Vagina (tissue), 2 donors: ENCODE data around the gene ANOS1. TPM values are rescaled to one million over a fixed set of nuclear protein-coding genes. Genes with fewer than 3 reads are reported as not detected.

Experiments used
- DNase-seq, 2 donors: peaks; one replicate each; pipeline ENCODE4 v3.0.0-alpha.2; 2017; ENCODE audit errors: extremely low spot score in 2 of 2
- H3K27ac ChIP-seq: fragments of 200-600 bp; sonication (generic); one replicate; pipeline ENCODE4 v1.5.1; 2019
- H3K27me3 ChIP-seq: fragments of 200-600 bp; sonication (generic); one replicate; pipeline ENCODE4 v1.5.1; 2019
- H3K36me3 ChIP-seq, 2 donors: fragments of 200-600 bp; sonication (generic); one replicate each; pipeline ENCODE4 v1.5.1; 2017 to 2019
- H3K4me1 ChIP-seq: fragments of 200-600 bp; sonication (generic); one replicate; pipeline ENCODE4 v1.5.1; 2019
- H3K4me3 ChIP-seq, 2 donors: fragments of 200-600 bp; sonication (generic); 1 replicate in 1 of 2; 2 replicates in 1 of 2; pipeline ENCODE4 v1.5.1; 2016 to 2019
- H3K9me3 ChIP-seq: fragments of 200-600 bp; sonication (generic); one replicate; pipeline ENCODE4 v1.5.1; 2019
- CTCF ChIP-seq, 3 experiments: fragments of 450-650 bp in 2 of 3; fragments of 200-600 bp in 1 of 3; sonication (generic) in 1 of 3; IDR thresholded peaks; one replicate each; pipeline ENCODE4 v1.5.1; 2017 to 2019; ENCODE audit warnings: antibody characterized with exemption in 3 of 3, mild to moderate bottlenecking in 2 of 3, moderate library complexity in 2 of 3
- POLR2A ChIP-seq, 2 donors: fragments of 450-650 bp; IDR thresholded peaks; one replicate each; pipeline ENCODE4 v1.6.1; 2017; ENCODE audit warnings: antibody characterized with exemption in 2 of 2, mild to moderate bottlenecking in 2 of 2, moderate library complexity in 2 of 2
- POLR2AphosphoS5 ChIP-seq, 2 donors: sonication (generic); formaldehyde crosslinking; IDR thresholded peaks; one replicate each; pipeline ENCODE4 v1.9.0; 2017; ENCODE audit warnings: antibody characterized with exemption in 2 of 2, mild to moderate bottlenecking in 2 of 2, low read depth in 1 of 2; ENCODE audit not compliant: insufficient read depth in 1 of 2
- intact Hi-C: fragments of 100-400 bp; cut with DNase I; formaldehyde crosslinking; loops from one replicate; pipeline ENCODE4 v1.15.1; 2023
- total RNA-seq: library from RNA; depleted of rRNA; stranded (reverse); fragments of >200 nt; gene quantifications from one replicate; pipeline ENCODE4 v1.2.3, GENCODE V29; 2016

ANOS1 gene
- total RNA-seq, 1 donor from 2014 or later: 3.2 TPM

GRCh38 chrX:8627796-8628195, 104.1 kb downstream of the ANOS1 start:
- TF ChIP-seq POLR2A (IDR thresholded peaks at IDR 0.05) (no peak), POLR2AphosphoS5 (IDR thresholded peaks at IDR 0.05; ENCODE audit: insufficient read depth in 1 of 2, low read depth in 1 of 2) (no peak), CTCF (IDR thresholded peaks at IDR 0.05) (no peak)
- H3K27ac ChIP-seq: no peak overlapping the region
- H3K27me3 ChIP-seq: no peaks in the 10 kb centered on the region
- H3K36me3 ChIP-seq: no peaks in the 10 kb centered on the region
- intact Hi-C loops: no loop called here
- no peak overlapping the region for H3K4me3 ChIP-seq
- no peaks in the 10 kb centered on the region for H3K9me3 ChIP-seq
- DNase-seq: no peak
- no peaks in the 10 kb centered on the region for H3K4me1 ChIP-seq

- H3K27ac ChIP-seq: no peak overlapping the region
- no peaks in the 10 kb centered on the region for H3K27me3 ChIP-seq
- TF ChIP-seq POLR2A (IDR thresholded peaks at IDR 0.05) (no peak), POLR2AphosphoS5 (IDR thresholded peaks at IDR 0.05; ENCODE audit: insufficient read depth in 1 of 2, low read depth in 1 of 2) (no peak), CTCF (IDR thresholded peaks at IDR 0.05) (no peak)
- no peaks in the 10 kb centered on the region for H3K9me3 ChIP-seq
- H3K36me3 ChIP-seq: no peaks in the 10 kb centered on the region
- intact Hi-C loops: no loop called here
- no peak for DNase-seq
- H3K4me3 ChIP-seq: no peak overlapping the region
- no peaks in the 10 kb centered on the region for H3K4me1 ChIP-seq
These were observed 124.6 kb downstream of the ANOS1 start for GRCh38 chrX:8607326-8607725.

- Histone ChIP-seq H3K27me3 (no peaks in the 10 kb centered on the region), H3K4me3 (no peak overlapping the region), H3K4me1 (no peaks in the 10 kb centered on the region), H3K9me3 (no peaks in the 10 kb centered on the region), H3K27ac (no peak overlapping the region), H3K36me3 (no peaks in the 10 kb centered on the region)
- intact Hi-C loops: no loop called here
- DNase-seq: no peak
- no peak for TF ChIP-seq POLR2AphosphoS5 (IDR thresholded peaks at IDR 0.05; ENCODE audit: insufficient read depth in 1 of 2, low read depth in 1 of 2)
- TF ChIP-seq POLR2A (IDR thresholded peaks at IDR 0.05): no peak
- TF ChIP-seq CTCF (IDR thresholded peaks at IDR 0.05): no peak
These were observed 127.8 kb downstream of the ANOS1 start for GRCh38 chrX:8604131-8604530.

GRCh38 chrX:8591501-8591900, 140.4 kb downstream of the ANOS1 start:
- Histone ChIP-seq H3K4me3 (no peak overlapping the region), H3K36me3 (no peaks in the 10 kb centered on the region), H3K27ac (no peak overlapping the region), H3K27me3 (no peaks in the 10 kb centered on the region), H3K4me1 (no peaks in the 10 kb centered on the region), H3K9me3 (no peaks in the 10 kb centered on the region)
- no peak for DNase-seq
- intact Hi-C loops: no loop called here
- TF ChIP-seq POLR2AphosphoS5 (IDR thresholded peaks at IDR 0.05; ENCODE audit: insufficient read depth in 1 of 2, low read depth in 1 of 2): no peak
- no peak for TF ChIP-seq POLR2A (IDR thresholded peaks at IDR 0.05)

- intact Hi-C loops: no loop called here
- Histone ChIP-seq H3K27ac (no peak overlapping the region), H3K4me3 (no peak overlapping the region), H3K36me3 (no peaks in the 10 kb centered on the region), H3K4me1 (no peaks in the 10 kb centered on the region), H3K27me3 (no peaks in the 10 kb centered on the region), H3K9me3 (no peaks in the 10 kb centered on the region)
- DNase-seq: no peak
- no peak for TF ChIP-seq POLR2A (IDR thresholded peaks at IDR 0.05)
- no peak for TF ChIP-seq POLR2AphosphoS5 (IDR thresholded peaks at IDR 0.05; ENCODE audit: insufficient read depth in 1 of 2, low read depth in 1 of 2)
- TF ChIP-seq CTCF (IDR thresholded peaks at IDR 0.05): no peak
These were observed 145.0 kb downstream of the ANOS1 start for GRCh38 chrX:8586953-8587352.
